NCI-H2227 treated with DMSO at 0.1 percent for 48 hours (cell line): ENCODE results near the gene SLC6A12.

ENCODE experiments used
- DNase-seq: peaks from one replicate; lab custom pipeline; 2025; lab: John Stamatoyannopoulos, UW

SLC6A12 gene

GRCh38 chr12:162467-163307, 51.3 kb downstream of the SLC6A12 start:
- DNase-seq, result no peak

GRCh38 chr12:161823-162222, 52.1 kb downstream of the SLC6A12 start:
- DNase-seq, result no peak

- DNase-seq, result no peak
Measured at GRCh38 chr12:160858-161257, 53.1 kb downstream of the SLC6A12 start.

DNA sequence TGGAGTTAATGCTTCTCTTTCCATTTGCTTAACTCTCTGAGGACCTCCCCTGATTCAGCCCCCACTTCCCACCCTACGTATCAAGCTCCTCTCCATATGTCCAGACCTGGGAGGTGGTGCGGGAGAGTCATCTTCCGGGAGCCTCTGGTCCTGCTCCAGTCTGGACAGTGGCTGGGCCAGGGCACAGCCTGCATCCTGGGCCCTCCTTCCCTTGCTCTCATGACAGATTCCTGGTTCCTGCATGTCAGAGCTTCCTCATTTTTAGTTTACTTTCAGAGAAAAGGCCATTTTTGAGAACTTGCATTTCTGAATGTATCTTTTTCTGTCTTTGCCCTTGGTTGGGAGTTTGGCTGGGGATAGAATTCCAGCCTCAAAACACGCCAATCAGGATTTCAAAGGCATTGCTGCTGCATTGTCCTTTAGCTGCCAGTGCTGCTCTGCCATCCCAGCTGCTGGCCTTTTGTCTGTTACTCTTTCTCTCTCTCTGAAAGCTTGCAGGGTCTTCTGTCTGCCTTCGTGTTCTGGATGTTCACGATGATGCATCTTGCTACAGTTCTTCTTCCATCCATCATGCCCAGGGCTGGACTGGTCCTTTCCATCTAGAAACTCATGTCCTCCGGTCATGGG, 54.7 kb downstream of the SLC6A12 start:
- no peak for DNase-seq

DNA sequence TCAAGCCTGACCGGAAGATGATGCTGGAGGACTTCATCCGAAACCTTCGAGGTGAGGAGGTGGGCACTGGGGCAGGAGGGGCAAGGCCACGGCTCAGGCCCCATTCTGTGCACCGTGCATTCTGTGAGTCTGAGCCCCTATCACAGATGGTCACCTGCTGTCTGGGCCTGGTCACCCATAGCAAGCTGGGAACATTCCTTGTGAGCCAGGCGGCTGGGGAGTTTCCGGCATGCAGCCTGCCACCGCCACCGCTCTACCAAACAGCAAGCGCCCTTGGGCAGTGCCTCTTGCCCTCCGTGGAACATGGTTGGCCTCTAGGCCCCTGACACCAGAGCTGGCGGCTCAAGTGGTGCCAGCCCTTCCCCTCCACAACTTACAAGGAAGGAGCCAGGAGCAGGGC, 56.3 kb downstream of the SLC6A12 start:
- DNase-seq, result no peak

DNA sequence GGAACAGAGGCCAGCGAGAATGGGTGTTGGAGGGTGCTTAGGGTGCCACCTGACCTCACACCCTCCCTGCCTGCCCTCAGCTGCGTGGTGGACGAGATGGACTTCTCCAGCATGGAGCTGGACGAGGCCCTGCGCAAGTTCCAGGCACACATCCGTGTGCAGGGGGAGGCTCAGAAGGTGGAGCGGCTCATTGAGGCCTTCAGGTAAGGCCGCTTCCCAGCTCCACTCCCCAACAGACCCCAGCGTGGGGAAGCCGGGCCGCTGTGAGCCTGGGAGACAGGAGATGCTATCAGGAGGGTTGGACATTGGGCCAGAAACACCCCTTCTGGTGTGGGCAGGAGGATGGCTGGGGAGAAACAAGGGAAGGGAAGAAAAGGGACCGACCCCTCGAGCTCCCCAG, 57.0 kb downstream of the SLC6A12 start:
- DNase-seq, result no peak

DNA sequence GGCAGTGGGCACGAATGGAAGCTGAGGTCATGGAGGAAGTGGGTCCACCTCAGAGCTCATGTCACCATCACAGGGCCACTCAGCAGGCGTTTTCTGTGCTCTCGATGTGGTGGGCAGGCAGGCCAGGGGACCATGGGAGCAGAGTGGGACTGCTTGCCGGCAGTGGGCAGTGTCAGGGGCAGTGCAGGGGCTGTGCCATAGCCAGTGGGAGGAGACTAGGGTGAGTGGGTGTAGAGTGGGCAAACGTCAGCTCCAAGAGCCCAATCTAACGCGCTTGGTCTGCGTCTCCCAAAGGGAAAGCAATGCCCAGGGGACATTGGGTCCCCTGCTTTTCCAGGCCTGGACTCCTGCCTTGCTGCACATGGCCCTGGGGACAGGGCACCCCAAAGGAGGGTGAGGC, 58.3 kb downstream of the SLC6A12 start:
- DNase-seq, result no peak

DNA sequence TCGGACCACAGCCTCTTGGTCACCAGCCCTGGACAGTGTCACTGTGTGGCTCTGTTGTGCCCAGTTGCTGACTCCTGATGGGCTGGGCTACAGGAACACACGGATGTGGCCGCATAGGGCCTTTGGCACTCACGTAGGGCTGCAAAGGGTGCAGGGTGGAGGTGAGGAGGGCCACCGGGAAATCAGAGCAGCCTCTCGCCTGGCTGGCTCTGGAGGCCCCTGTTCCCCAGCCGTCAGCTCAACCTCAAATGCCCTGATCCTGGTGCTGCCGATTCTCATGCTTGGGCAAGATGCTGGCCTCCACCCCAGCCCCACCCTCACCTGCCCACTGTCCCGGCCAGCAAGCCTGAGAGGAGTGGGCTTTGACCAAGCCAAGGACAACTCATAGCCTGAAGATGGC, 59.0 kb downstream of the SLC6A12 start:
- no peak for DNase-seq

DNA sequence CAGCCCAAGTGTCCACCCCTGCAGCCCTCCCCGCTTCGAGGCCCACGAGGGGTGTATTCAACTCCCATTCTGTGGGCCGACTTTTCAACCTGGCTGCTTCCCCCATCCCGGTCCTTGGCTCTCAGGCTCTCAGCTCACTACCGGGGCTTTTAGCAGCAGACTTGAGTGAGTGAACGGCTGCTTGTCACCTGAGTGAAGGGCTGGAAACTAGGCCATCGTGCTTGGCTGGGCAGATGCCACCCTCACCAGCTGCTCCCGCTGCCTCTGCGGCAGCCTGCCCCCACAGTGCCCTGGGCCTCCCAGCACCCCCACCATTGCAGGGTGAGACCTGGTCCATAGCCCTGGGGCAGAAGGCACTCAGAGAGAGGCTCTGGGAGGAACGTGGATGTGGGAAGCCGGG, 59.9 kb downstream of the SLC6A12 start:
- DNase-seq, result no peak

DNA sequence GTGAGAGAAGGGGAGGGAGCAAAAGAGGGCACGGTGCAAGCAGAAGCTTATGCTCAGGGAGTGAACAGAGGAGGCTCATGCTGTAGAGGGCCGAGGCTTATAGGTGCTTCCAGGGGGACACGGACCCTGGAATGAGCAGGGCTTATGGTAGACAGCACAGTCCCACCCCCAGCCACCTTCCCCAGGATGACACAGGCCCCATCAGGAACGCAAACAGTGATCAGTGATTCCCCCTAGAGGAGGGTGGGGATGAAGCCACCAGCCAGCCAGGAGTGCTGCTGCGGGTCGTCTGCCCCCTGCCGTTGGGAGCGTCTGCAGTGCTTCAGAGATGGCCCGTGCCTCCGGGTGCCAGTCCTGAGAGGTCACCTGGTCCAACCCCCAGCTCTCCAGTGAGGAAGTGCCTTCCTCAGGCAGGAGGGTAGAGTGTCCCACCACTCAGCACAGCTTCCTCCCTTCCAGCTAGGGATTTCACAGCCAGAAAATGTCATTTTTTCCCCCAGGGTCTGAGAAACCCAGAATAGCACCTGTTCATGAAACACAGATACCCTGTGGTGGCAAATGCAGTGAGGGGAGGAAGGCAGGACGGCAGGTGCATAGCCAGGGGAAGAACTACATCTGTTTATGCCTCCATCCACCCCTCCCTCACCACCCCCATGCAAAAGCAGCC, 60.7 kb downstream of the SLC6A12 start:
- DNase-seq, result no peak

GRCh38 chr12:152440-152839, 61.5 kb downstream of the SLC6A12 start:
- DNase-seq, result no peak

DNA sequence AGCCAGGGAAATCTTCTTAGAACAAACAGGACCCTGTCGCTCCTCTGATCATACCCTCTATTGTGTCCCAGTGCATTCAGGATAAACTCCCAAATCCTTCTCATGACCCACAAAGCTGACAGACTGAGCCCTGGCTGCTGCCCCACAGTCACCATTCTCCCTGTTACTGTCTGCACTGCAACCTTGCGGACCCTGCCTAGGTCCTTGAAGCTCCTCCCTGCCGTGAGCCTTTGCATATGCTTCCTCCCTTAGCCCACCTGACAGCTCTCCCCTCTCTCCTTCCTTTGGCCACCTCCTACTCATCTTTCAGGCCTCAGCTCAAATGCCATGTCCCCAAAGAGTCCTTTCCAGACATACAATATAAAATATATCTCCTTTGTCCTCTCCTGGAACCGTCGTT, 62.4 kb downstream of the SLC6A12 start:
- DNase-seq, result no peak

DNA sequence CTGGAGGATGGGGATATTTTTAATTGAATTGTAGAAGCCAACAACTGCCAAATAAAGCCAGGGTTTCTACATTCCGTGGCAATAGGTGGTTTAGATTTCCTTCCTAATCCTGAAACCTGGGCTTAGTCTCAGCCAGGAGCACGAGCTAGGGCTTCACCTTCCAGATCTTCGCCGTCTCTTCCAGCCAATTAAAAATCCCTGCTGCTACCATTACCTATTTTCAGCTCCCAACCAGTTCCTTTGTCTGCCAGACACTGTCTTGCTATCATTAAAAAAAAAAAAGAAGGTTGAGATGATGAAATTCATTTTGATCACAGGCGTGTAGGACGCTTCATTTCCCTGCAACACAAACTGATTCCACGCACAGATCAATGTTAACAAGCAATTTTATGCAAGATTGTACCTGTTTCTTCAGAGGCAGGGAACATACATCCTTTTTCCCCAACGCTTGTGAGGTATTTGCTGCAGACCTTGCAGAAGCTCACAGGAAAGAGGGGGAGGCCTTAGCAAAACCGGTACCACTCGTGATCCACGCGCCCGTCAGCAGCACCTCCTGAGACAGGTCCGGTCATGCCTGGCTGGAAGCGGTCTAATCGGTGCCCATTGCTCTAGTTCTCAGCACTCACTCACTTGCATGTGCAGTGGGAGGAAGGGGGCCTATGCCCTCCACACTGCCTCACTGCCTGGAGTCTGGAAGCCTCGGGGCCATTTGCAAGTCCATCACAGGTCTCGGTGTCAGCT, 65.1 kb downstream of the SLC6A12 start:
- no peak for DNase-seq

- no peak for DNase-seq
Measured at GRCh38 chr12:147242-147641, 66.7 kb downstream of the SLC6A12 start.

GRCh38 chr12:145369-145960, 68.5 kb downstream of the SLC6A12 start:
- DNase-seq, result no peak

- no peak for DNase-seq
Measured at GRCh38 chr12:144650-145284, 69.2 kb downstream of the SLC6A12 start.

DNA sequence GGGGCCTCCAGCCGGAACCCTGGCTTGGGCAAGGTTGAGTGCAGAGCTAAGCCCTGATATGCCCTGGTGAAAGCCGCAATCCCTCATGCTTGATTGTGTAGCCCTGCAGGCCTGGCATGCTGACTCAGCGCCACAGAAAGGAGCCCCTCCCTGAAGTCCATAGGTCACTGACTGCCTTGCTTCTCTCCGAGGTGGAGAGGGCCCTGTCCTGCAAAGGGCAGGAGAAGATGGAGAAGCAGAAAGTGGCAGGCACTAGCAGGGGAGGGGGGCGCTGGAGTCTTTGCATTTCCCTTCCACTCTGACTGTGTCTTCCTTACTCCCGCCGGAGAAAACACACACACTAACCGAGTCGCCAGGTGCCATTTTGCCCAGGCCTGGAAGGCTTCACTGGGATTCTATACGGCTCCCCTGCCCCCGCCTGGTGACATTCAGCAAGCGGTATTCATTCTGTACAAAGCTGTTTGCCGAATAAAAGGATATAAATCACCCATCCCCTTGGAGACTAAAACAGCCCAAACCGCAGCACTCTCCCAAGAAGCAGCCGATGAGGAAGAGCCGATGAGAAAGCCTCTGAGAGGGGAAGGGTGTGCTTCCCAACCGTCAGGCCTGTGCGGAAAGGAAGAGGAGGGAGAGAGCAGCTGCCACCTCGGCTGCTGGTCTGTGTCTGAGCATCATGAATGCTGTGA, 69.8 kb downstream of the SLC6A12 start:
- peak; percentile 5 for DNase-seq

GRCh38 chr12:140162-140561, 73.8 kb downstream of the SLC6A12 start:
- DNase-seq, result no peak
